Measurements from ENCODE around the gene SORCS3. TPM values are rescaled to one million over a fixed set of nuclear protein-coding genes. Genes with fewer than 3 reads are reported as not detected.

Gene SORCS3
- total and polyA plus RNA-seq, 2 of the 13 experiments (the other 11 are each of a cell fraction or from before 2014, with no cell fraction given) = 0.07 TPM; not detected in 1

GRCh38 chr10:104824380-104825006 lies 183.4 kb downstream of the SORCS3 start:
- no peaks in the 10 kb centered on the region for H3K27me3 ChIP-seq (ENCODE audit: control insufficient read depth in 1 of 2, insufficient read depth in 2 of 2, low read length in 2 of 2)
- TF ChIP-seq ONECUT2 (CRISPR knock-in tag; IDR thresholded peaks at IDR 0.05) = peak; percentile 53; the same call in 1 of the 2 replicates
- peak; percentile 94 for TF ChIP-seq ZNF256 (CRISPR knock-in tag; conservative IDR thresholded peaks at IDR 0.05)
- TF ChIP-seq ZNF501 (CRISPR knock-in tag; IDR thresholded peaks at IDR 0.05) = no peak
- peak; percentile 95; the same call in 1 of the 2 replicates for TF ChIP-seq ZNF557 (CRISPR knock-in tag; IDR thresholded peaks at IDR 0.05)
- peak; percentile 59 for TF ChIP-seq THRA (CRISPR knock-in tag; IDR thresholded peaks at IDR 0.05; ENCODE audit: borderline replicate concordance)
- peak; percentile 50 for TF ChIP-seq FOSL2 (CRISPR knock-in tag; IDR thresholded peaks at IDR 0.05)
- TF ChIP-seq KDM6A (CRISPR knock-in tag; IDR thresholded peaks at IDR 0.05; ENCODE audit: low read depth) = 0 out of 2 replicates have a peak, but pooled peaks have one; percentile 20
- no peak for TF ChIP-seq ZNF761 (CRISPR knock-in tag; conservative IDR thresholded peaks at IDR 0.05)
- TF ChIP-seq ZNF20 (CRISPR knock-in tag; IDR thresholded peaks at IDR 0.05) = no peak
- TF ChIP-seq, protein P1, sequence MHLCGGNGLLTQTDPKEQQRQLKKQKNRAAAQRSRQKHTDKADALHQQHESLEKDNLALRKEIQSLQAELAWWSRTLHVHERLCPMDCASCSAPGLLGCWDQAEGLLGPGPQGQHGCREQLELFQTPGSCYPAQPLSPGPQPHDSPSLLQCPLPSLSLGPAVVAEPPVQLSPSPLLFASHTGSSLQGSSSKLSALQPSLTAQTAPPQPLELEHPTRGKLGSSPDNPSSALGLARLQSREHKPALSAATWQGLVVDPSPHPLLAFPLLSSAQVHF (CRISPR knock-in tag; IDR thresholded peaks at IDR 0.05) = peak; percentile 54; the same call in 1 of the 2 replicates
- peak; percentile 89 for TF ChIP-seq ZNF138 (CRISPR knock-in tag; IDR thresholded peaks at IDR 0.05; ENCODE audit: low read depth)
- TF ChIP-seq, protein P2, sequence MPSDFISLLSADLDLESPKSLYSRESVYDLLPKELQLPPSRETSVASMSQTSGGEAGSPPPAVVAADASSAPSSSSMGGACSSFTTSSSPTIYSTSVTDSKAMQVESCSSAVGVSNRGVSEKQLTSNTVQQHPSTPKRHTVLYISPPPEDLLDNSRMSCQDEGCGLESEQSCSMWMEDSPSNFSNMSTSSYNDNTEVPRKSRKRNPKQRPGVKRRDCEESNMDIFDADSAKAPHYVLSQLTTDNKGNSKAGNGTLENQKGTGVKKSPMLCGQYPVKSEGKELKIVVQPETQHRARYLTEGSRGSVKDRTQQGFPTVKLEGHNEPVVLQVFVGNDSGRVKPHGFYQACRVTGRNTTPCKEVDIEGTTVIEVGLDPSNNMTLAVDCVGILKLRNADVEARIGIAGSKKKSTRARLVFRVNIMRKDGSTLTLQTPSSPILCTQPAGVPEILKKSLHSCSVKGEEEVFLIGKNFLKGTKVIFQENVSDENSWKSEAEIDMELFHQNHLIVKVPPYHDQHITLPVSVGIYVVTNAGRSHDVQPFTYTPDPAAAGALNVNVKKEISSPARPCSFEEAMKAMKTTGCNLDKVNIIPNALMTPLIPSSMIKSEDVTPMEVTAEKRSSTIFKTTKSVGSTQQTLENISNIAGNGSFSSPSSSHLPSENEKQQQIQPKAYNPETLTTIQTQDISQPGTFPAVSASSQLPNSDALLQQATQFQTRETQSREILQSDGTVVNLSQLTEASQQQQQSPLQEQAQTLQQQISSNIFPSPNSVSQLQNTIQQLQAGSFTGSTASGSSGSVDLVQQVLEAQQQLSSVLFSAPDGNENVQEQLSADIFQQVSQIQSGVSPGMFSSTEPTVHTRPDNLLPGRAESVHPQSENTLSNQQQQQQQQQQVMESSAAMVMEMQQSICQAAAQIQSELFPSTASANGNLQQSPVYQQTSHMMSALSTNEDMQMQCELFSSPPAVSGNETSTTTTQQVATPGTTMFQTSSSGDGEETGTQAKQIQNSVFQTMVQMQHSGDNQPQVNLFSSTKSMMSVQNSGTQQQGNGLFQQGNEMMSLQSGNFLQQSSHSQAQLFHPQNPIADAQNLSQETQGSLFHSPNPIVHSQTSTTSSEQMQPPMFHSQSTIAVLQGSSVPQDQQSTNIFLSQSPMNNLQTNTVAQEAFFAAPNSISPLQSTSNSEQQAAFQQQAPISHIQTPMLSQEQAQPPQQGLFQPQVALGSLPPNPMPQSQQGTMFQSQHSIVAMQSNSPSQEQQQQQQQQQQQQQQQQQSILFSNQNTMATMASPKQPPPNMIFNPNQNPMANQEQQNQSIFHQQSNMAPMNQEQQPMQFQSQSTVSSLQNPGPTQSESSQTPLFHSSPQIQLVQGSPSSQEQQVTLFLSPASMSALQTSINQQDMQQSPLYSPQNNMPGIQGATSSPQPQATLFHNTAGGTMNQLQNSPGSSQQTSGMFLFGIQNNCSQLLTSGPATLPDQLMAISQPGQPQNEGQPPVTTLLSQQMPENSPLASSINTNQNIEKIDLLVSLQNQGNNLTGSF (CRISPR knock-in tag; IDR thresholded peaks at IDR 0.05) = peak; percentile 93; the same call in 1 of the 2 replicates
- TF ChIP-seq NPAS2 (CRISPR knock-in tag; IDR thresholded peaks at IDR 0.05; ENCODE audit: borderline replicate concordance) = no peak
- TF ChIP-seq BRCA1 (CRISPR knock-in tag; IDR thresholded peaks at IDR 0.05) = peak; percentile 92
- TF ChIP-seq AHR (CRISPR knock-in tag; IDR thresholded peaks at IDR 0.05) = 0 out of 2 replicates have a peak, but pooled peaks have one; percentile 74
- no peak for TF ChIP-seq FOXP1 (IDR thresholded peaks at IDR 0.05)
- TF ChIP-seq FOXP1 (CRISPR knock-in tag; IDR thresholded peaks at IDR 0.05) = peak; percentile 21; the same call in 1 of the 2 replicates
- TF ChIP-seq ATF3 (CRISPR knock-in tag; IDR thresholded peaks at IDR 0.05) = peak; percentile 72
- TF ChIP-seq ZNF33A (CRISPR knock-in tag; IDR thresholded peaks at IDR 0.05; ENCODE audit: borderline replicate concordance) = no peak

More at GRCh38 chr10:104824380-104825006, 183.4 kb downstream of the SORCS3 start:
- Histone ChIP-seq H4K20me1 (ENCODE audit: insufficient read depth, low read length) (no peaks in the 10 kb centered on the region), H3K79me2 (ENCODE audit: insufficient read depth, low read length) (no peaks in the 10 kb centered on the region), H3K36me3 (replicated peaks in 1 of 2; ENCODE audit: control insufficient read depth in 1 of 2, insufficient read depth in 2 of 2, low read length in 2 of 2) (no peaks in the 10 kb centered on the region), H3K4me1 (ENCODE audit: insufficient read depth, low read length) (no peaks in the 10 kb centered on the region), H3K9ac (ENCODE audit: insufficient read depth, low read depth, low read length) (no peak overlapping the region), H3K27ac (ENCODE audit: extremely low read length, insufficient read depth, low read length) (no peak overlapping the region), H3K4me3 (replicated peaks in 1 of 3; ENCODE audit: insufficient read depth in 1 of 3, low read depth in 2 of 3, low read length in 3 of 3) (no peak overlapping the region), H3K4me2 (ENCODE audit: low read depth, low read length) (no peak overlapping the region), H2AFZ (ENCODE audit: low read length) (no peak overlapping the region), H3K9me3 (ENCODE audit: low read length) (no peaks in the 10 kb centered on the region)
- WGBS (ENCODE audit: low lambda C conversion rate) = 10% methylated on average over 5 of the region's 6 CpGs
- no TSS peak for BruUV-seq (replicated peaks)
- in situ Hi-C loops (cut with HindIII; ENCODE audit: extremely low pct_ligation_motif_present, low pct_unique_long_range_greater_than_20kb) = no loop called here
- intact Hi-C loops (cut with micrococcal nuclease; ENCODE audit: unreplicated experiment) = no loop called here
- ChIA-PET CTCF (ENCODE audit: low intra/inter-chr PET ratio, low total read pairs) (no interaction called here), POLR2A (no interaction called here)
- DNase-seq (ENCODE audit: low spot score) (no peak), ATAC-seq (no peak), FAIRE-seq (no peak)

Data from HepG2 (cell line).